Sigmoid colon (tissue), 3 donors: ENCODE data around the gene FGFBP3.

ENCODE experiments used
- CTCF ChIP-seq, 4 experiments: fragments of 450-650 bp in 3 of 4; fragments of 200-600 bp in 1 of 4; IDR thresholded peaks; one replicate each; pipeline ENCODE4 v1.5.1; 2016 to 2019; ENCODE audit warnings: antibody characterized with exemption in 4 of 4, mild to moderate bottlenecking in 3 of 4, moderate library complexity in 2 of 4
- POLR2A ChIP-seq, 2 donors: fragments of 450-650 bp; IDR thresholded peaks; one replicate each; pipeline ENCODE4 v1.6.1; 2016; ENCODE audit warnings: antibody characterized with exemption in 2 of 2, mild to moderate bottlenecking in 2 of 2, moderate library complexity in 2 of 2

GRCh38 chr10:91860885-91861284 lies 48.4 kb downstream of the FGFBP3 start:
- TF ChIP-seq POLR2A (IDR thresholded peaks at IDR 0.05) (no peak), CTCF (IDR thresholded peaks at IDR 0.05) (no peak)
